Neural progenitor cell (in vitro differentiated cells): ENCODE results near the gene MARCKSL1. TPM values are rescaled to one million over a fixed set of nuclear protein-coding genes. Genes with fewer than 3 reads are reported as not detected.
A peak's percentile ranks its signal among the peaks of the same experiment; 100 is the strongest.

Source experiments
- DNase-seq: peaks from one replicate; pipeline ENCODE4 v3.0.0-alpha.2; 2016; ENCODE audit warnings: low spot score
- H2AFZ ChIP-seq: fragments of 200-600 bp; sonication (generic); replicated peaks from 2 replicates; pipeline ENCODE4 v1.6.1; 2016; ENCODE audit warnings: antibody characterized with exemption
- H3F3A ChIP-seq: fragments of 200-600 bp; sonication (generic); 2 replicates; pipeline ENCODE4 v1.6.1; 2016; ENCODE audit warnings: antibody characterized with exemption, low read depth
- H3K27ac ChIP-seq: fragments of 200-600 bp; sonication (generic); 2 replicates; pipeline ENCODE4 v1.5.1; 2016; ENCODE audit warnings: mild to moderate bottlenecking
- H3K27me3 ChIP-seq: fragments of 200-600 bp; sonication (generic); 2 replicates; pipeline ENCODE4 v1.6.1; 2016; ENCODE audit warnings: mild to moderate bottlenecking, moderate library complexity
- H3K36me3 ChIP-seq: fragments of 200-600 bp; sonication (generic); 2 replicates; pipeline ENCODE4 v1.5.1; 2016
- H3K4me1 ChIP-seq: fragments of 200-600 bp; sonication (generic); 2 replicates; pipeline ENCODE4 v1.6.1; 2016; ENCODE audit warnings: mixed run types
- H3K4me2 ChIP-seq: fragments of 200-600 bp; sonication (generic); 2 replicates; pipeline ENCODE4 v1.6.1; 2016
- H3K4me3 ChIP-seq: fragments of 200-600 bp; sonication (generic); 2 replicates; pipeline ENCODE4 v1.5.1; 2016
- H3K79me2 ChIP-seq: fragments of 200-600 bp; sonication (generic); 2 replicates; pipeline ENCODE4 v1.6.1; 2016; ENCODE audit warnings: low read depth
- H3K9ac ChIP-seq: fragments of 200-600 bp; sonication (generic); 2 replicates; pipeline ENCODE4 v1.6.1; 2016
- H3K9me3 ChIP-seq: fragments of 200-600 bp; sonication (generic); 2 replicates; pipeline ENCODE4 v1.5.1; 2016; ENCODE audit warnings: low read depth
- H4K20me1 ChIP-seq: fragments of 200-600 bp; sonication (generic); 2 replicates; pipeline ENCODE4 v1.6.1; 2016; ENCODE audit warnings: low read depth
- H3K27ac Mint-ChIP-seq: 3 replicates; pipeline ENCODE4 v1.8.0; 2021; ENCODE audit warnings: mixed read lengths
- H3K27me3 Mint-ChIP-seq: 2 replicates; pipeline ENCODE4 v1.8.0; 2022; ENCODE audit warnings: low read depth, mild to moderate bottlenecking, inconsistent platforms, moderate library complexity, mixed read lengths; ENCODE audit not compliant: insufficient read depth
- H3K36me3 Mint-ChIP-seq: 3 replicates; pipeline ENCODE4 v1.8.0; 2021; ENCODE audit warnings: mixed read lengths
- H3K4me1 Mint-ChIP-seq: 3 replicates; pipeline ENCODE4 v1.8.0; 2021; ENCODE audit warnings: mixed read lengths
- H3K4me3 Mint-ChIP-seq: 3 replicates; pipeline ENCODE4 v1.8.0; 2021; ENCODE audit warnings: mild to moderate bottlenecking, moderate library complexity, mixed read lengths
- H3K9me3 Mint-ChIP-seq: 3 replicates; pipeline ENCODE4 v1.8.0; 2020; ENCODE audit warnings: mixed read lengths
- EZH2 ChIP-seq: fragments of 200-600 bp; sonication (generic); IDR thresholded peaks from 2 replicates; pipeline ENCODE4 v1.6.1; 2017; ENCODE audit warnings: antibody characterized with exemption, mild to moderate bottlenecking, moderate library complexity
- EZH2phosphoT487 ChIP-seq: fragments of 200-600 bp; sonication (generic); IDR thresholded peaks from 2 replicates; pipeline ENCODE4 v1.6.1; 2017; ENCODE audit warnings: antibody characterized with exemption
- total RNA-seq: library from RNA; depleted of rRNA; stranded (reverse); fragments of >200 nt; gene quantifications from 2 replicates; pipeline ENCODE4 v1.2.3, GENCODE V29; 2015; ENCODE audit warnings: low replicate concordance
- TF ChIP-seq, protein P1 (sequence below): fragments of 200-600 bp; sonication (generic); IDR thresholded peaks from 2 replicates; pipeline ENCODE4 v1.5.1; 2017; ENCODE audit warnings: antibody characterized with exemption, mild to moderate bottlenecking

Gene MARCKSL1
- total RNA-seq, 1 donor from 2014 or later, result 258 TPM

DNA sequence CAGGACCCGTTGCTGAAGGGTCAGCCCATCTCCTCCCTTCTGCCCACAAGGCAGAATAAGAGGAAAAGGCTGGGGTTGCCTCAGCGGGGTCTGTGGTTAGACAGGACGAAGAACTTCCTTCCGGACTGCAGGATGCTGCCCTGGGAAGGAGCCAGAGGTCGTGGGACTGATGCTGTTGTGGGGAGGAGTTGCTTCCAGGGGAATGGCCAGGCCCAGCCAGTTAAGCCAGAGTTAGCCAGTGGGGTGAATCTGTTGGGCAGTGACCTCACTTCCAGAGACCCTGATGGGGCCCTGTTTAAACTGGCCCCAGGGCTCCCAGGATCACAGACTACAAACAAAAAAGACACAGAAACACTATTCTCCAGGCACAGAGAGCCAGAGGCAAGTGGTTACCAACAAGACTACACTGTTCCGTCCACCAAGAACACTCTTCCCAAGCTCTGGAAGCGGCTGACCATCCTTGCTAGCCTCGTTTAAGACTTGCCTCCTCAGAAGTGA, 13.2 kb upstream of the MARCKSL1 start:
- H3K4me1 Mint-ChIP-seq, result peaks cover 40% of the 10 kb centered on the region
- TF ChIP-seq, protein P1, sequence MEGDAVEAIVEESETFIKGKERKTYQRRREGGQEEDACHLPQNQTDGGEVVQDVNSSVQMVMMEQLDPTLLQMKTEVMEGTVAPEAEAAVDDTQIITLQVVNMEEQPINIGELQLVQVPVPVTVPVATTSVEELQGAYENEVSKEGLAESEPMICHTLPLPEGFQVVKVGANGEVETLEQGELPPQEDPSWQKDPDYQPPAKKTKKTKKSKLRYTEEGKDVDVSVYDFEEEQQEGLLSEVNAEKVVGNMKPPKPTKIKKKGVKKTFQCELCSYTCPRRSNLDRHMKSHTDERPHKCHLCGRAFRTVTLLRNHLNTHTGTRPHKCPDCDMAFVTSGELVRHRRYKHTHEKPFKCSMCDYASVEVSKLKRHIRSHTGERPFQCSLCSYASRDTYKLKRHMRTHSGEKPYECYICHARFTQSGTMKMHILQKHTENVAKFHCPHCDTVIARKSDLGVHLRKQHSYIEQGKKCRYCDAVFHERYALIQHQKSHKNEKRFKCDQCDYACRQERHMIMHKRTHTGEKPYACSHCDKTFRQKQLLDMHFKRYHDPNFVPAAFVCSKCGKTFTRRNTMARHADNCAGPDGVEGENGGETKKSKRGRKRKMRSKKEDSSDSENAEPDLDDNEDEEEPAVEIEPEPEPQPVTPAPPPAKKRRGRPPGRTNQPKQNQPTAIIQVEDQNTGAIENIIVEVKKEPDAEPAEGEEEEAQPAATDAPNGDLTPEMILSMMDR, result no peak
- no peak for TF ChIP-seq EZH2
- no peak for TF ChIP-seq EZH2phosphoT487

DNA sequence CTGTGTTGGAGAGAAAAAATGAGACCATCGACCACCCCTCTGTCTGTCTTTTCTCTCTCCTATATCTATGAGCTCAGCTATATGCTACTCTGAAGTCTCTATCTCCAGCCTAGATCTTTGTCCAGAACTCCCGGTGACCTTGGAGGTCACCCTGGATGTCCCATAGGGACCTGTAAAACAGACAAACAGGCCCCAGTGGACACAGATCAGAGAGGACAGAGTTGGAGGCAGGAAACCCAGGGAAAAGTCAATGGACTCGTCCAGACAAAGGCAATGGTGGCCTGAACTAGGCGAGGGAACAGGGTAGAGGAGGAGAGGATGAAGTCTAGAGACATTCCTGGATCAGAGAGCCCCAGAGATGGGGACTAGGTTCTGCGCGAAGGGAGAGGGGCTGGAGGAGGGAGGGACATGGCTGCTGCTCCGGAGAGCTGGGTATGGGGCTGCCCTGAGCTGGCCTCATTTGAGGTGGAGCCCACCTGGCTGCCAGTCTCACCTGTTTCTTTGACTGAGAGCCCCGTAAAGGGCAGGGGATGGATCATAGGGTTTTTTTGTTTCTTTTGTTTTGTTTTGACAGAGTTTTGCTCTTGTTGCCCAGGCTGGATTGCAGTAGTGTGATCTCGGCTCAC, 10.6 kb upstream of the MARCKSL1 start:
- no peak overlapping the region for H3K9ac ChIP-seq
- Mint-ChIP-seq H3K27me3 (peaks cover 11% of the 10 kb centered on the region), H3K4me1 (peaks cover 22% of the 10 kb centered on the region), H3K9me3 (peaks cover 4% of the 10 kb centered on the region), H3K4me3 (no peak overlapping the region), H3K27ac (peak overlapping the region; percentile 13), H3K36me3 (no peaks in the 10 kb centered on the region)
- no peak overlapping the region for H3K4me3 ChIP-seq
- no peak overlapping the region for H3K27ac ChIP-seq
- no peak for TF ChIP-seq EZH2phosphoT487
- no peak for TF ChIP-seq EZH2
- TF ChIP-seq, protein P1, result no peak
- no peaks in the 10 kb centered on the region for H4K20me1 ChIP-seq
- DNase-seq, result no peak
- no peak overlapping the region for H2AFZ ChIP-seq
- peaks cover 2% of the 10 kb centered on the region for H3F3A ChIP-seq
- no peaks in the 10 kb centered on the region for H3K79me2 ChIP-seq
- H3K4me2 ChIP-seq, result no peak overlapping the region
- H3K4me1 ChIP-seq, result no peaks in the 10 kb centered on the region
- H3K9me3 ChIP-seq, result peaks cover 9% of the 10 kb centered on the region
- H3K36me3 ChIP-seq, result no peaks in the 10 kb centered on the region
- peaks cover 10% of the 10 kb centered on the region for H3K27me3 ChIP-seq

More for the DNA sequence above, 13.2 kb upstream of the MARCKSL1 start:
- peaks cover 9% of the 10 kb centered on the region for H3K9me3 ChIP-seq
- no peak overlapping the region for H2AFZ ChIP-seq
- H3K79me2 ChIP-seq, result no peaks in the 10 kb centered on the region
- DNase-seq, result no peak
- Mint-ChIP-seq H3K9me3 (peaks cover 4% of the 10 kb centered on the region), H3K36me3 (peaks cover 5% of the 10 kb centered on the region), H3K27me3 (peaks cover 11% of the 10 kb centered on the region), H3K27ac (no peak overlapping the region), H3K4me3 (peak overlapping the region; percentile 64)
- no peak overlapping the region for H3K27ac ChIP-seq
- no peaks in the 10 kb centered on the region for H3K36me3 ChIP-seq
- H3F3A ChIP-seq, result peaks cover 19% of the 10 kb centered on the region
- H3K4me1 ChIP-seq, result peaks cover 16% of the 10 kb centered on the region
- no peak overlapping the region for H3K4me3 ChIP-seq
- peaks cover 9% of the 10 kb centered on the region for H4K20me1 ChIP-seq
- no peak overlapping the region for H3K4me2 ChIP-seq
- no peak overlapping the region for H3K9ac ChIP-seq
- H3K27me3 ChIP-seq, result peaks cover 19% of the 10 kb centered on the region

DNA sequence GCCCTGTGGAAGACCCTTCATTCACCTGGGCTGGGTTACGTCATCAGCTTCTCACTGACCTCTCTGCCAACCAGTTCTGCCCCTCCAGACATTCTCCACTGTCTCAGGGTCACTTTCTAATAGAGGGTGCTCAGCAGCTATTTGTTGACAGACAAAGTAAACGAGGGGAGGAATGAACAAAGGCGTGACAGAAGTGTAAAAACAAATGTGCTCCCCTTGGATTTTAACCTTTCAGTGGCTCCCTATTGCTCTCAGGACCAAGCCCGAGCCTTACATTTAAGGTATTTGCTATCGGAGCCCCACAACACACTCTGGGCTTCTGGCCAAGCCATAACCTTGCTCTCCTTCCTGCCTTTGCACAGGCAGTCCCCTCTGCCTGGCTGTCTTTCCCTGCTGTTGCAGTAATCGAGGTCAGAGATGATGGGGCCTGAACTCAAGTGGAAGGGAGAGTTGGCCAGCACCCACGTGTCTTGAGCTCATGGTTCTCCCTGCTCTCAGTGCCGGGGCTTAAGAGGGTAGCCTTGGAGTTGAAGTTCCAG, 9.3 kb upstream of the MARCKSL1 start:
- peak overlapping the region; percentile 49 for H3K27ac Mint-ChIP-seq
- Histone ChIP-seq H2AFZ (no peak overlapping the region), H3F3A (no peaks in the 10 kb centered on the region), H3K9ac (no peak overlapping the region), H3K27me3 (peaks cover 6% of the 10 kb centered on the region), H3K9me3 (peaks cover 4% of the 10 kb centered on the region), H3K36me3 (no peaks in the 10 kb centered on the region), H3K4me3 (no peak overlapping the region), H3K79me2 (no peaks in the 10 kb centered on the region), H3K4me2 (no peak overlapping the region), H3K27ac (no peak overlapping the region), H4K20me1 (no peaks in the 10 kb centered on the region), H3K4me1 (no peaks in the 10 kb centered on the region)
- H3K4me1 Mint-ChIP-seq, result peaks cover 18% of the 10 kb centered on the region
- no peak for TF ChIP-seq EZH2
- TF ChIP-seq, protein P1, result no peak
- peaks cover under 1% of the 10 kb centered on the region for H3K9me3 Mint-ChIP-seq
- peaks cover 12% of the 10 kb centered on the region for H3K27me3 Mint-ChIP-seq
- DNase-seq, result no peak
- peak overlapping the region; percentile 47 for H3K4me3 Mint-ChIP-seq
- H3K36me3 Mint-ChIP-seq, result no peaks in the 10 kb centered on the region
